GM18858 (cell line): Measurements from ENCODE around the gene TSC22D2.
"Not testable (repeated sequence)": the region's sequence is repeated elsewhere in the genome, so short reads cannot be mapped to it uniquely, and the experiment has no call there.

Experiments
- ATAC-seq: cut with Tn5 transposase; IDR thresholded peaks from one replicate; pipeline ENCODE4 v1.9.1; 2021; ENCODE audit not compliant: unreplicated experiment

The TSC22D2 gene

GRCh38 chr3:150479370-150479769 lies 71.3 kb downstream of the TSC22D2 start:
- no peak for ATAC-seq

GRCh38 chr3:150480877-150481276 lies 72.8 kb downstream of the TSC22D2 start:
- no peak for ATAC-seq

DNA sequence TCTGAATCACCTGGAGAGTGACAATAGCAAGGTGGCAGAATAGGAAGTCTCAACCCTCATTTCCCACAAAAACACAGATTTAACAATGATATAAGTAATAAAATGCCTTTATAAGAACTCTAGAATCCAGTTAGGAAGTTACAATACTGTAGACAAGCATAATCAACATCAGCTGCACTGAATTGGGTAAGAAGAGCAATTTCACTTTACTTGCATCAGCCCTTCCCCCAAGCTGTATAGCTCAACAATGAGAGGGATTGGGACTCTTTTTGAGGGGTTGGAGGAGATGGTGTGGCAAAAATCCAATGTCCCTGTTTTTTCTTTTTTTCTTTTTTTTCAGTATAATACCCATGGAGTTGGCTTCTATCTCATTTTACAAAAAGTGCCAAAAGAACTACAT lies 75.1 kb downstream of the TSC22D2 start:
- ATAC-seq, result no peak

- no peak for ATAC-seq
Measured at GRCh38 chr3:150484410-150484809, 76.3 kb downstream of the TSC22D2 start.

DNA sequence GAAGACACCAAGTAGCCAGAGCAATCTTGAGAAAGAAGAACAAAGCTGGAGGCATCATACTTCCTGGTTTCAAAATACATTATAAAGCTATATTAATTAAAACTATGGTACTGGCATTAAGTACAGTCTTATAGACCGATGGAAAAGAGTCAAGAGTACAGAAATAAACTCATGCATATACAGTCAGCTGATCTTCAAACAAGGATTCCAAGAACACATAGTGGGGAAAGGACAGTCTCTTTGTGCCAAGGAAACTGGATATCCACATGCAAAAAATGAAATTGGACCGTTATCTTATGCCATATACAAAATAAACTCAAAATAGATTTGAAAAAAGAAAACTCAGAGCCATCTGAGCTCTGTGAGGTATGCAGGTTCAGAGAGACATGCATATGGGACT lies 80.8 kb downstream of the TSC22D2 start:
- ATAC-seq, result no peak

DNA sequence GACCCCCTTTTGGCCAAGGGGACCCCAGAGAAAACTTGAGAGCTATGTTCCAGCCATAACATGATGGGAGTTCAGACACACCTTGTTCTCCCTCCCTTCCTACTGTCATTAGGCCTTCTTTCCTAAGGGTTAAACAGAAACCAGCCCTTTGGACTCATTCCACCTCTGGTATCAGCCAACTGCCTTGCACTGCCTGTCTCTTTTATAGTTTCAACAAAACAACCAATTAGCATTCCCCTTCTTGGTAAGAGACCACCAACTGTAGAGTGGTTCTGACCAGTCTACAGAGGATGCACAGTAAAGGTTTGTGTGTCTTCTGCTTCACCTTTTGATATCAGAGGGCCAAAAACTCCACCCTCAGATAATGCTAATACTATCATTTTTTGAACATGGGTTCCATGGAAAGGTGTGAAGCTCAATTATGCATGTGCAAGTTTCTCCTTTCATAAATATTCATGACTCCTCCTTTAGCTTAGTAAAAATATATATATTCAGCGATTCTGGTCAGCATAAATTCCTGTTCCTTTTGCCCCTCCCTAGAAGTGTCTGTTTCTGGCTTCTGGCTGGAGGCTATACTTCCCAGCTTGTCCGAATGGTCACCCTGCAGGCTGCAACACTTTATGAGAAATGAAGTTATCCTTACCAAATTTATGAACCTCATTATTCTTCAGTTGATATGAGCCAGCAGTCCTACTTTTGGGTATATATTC lies 82.3 kb downstream of the TSC22D2 start:
- no peak for ATAC-seq

DNA sequence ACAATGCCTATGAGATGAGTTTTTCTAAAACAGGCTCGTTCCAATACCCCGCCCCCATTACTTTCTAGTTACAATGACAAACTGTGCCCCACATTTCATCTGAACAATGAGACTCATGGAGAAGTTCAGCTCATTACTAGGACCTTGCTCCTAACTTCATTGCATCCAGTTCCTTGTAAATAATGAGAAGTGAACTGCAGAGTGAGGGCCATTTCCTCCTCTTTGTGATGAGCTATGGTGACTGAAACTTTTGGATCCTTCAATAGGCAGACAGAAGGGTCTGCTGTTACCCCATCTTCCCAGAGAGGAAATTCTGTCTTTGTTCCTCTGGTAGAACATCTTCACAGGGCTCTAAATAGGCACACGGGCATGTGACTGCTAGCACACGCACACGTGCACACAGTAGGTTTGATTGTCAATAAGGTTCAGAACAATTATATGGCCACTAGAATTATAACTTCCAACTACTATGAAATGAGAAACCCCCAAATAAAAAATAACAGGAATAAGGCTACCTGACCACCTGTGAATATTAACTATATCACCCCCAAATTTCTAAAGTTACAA lies 86.4 kb downstream of the TSC22D2 start:
- no peak for ATAC-seq

DNA sequence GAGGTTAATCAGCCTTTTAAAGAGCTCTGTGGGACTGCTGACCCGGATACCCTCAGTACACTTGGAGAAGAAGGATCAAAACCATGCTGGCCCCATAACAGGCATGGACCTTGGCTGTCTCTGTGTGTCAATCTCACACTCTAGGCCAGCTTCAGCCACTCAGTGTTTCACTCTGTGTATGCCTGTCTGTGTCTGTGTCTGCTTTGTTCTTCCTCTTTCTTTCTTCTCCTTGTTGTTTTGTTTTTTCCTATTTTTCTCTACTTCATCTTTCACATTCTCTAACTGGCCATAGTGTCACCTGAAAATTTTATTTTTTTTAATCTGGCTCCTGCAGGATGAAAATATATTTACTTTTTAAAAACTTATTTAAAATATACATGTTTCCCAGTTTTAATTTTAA lies 87.1 kb downstream of the TSC22D2 start:
- ATAC-seq, result no peak

- no peak for ATAC-seq
Measured at GRCh38 chr3:150495563-150496168, 87.6 kb downstream of the TSC22D2 start.

- ATAC-seq, result no peak
Measured at GRCh38 chr3:150497956-150498355, 89.9 kb downstream of the TSC22D2 start.

GRCh38 chr3:150500960-150501359 lies 92.9 kb downstream of the TSC22D2 start:
- ATAC-seq, result not testable (repeated sequence)

DNA sequence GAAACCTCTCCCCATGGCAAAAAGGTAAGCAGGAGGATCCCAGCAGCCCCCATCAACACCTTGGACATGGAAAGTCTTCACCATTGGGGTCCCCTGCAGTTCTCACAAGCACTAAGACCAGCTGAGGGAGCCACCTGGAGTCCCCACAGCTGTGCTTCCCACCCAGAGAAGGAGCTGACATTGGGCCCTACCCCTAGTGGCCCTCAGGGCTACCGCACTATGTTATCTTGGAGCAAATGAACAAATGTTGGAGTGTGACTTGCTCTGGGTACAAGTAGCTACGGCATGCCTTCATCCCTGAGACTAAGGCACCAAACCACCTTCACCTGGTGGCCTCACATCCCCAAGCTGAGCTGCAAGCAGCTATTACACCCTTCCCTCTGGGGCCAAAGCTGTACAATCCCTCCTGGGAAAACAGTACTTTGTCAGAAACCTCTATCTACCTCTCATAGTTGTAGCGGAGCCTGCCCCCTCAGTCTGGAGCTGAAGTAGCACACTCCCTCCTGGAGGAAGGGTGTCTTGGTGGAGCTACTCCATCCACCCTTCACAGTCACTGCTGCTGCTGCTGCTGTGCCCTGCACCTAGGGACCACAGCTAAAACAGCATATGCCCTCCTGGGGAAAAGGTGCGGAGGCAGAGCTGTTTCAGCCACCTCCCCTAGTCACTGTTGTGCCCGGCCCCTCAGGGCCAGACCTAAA lies 95.5 kb downstream of the TSC22D2 start:
- no peak for ATAC-seq

DNA sequence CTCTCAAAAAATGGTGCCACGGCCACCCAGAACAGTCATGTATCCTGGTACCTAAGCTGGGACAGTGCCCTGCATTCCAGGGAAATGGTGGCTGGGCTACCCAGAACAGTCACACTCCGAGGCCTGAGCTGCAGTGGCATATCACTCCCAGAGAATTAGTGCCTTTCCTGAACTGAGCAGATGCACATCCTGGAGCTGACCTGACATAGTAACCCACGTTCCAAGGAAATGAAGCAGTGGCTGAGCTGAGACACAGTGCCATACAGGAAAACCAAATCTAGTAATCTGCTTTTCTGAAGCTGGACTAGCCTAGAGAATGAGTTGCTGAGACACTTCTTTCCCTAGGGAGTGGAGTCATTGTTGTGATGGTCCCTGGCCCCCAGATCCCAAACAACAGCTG lies 96.4 kb downstream of the TSC22D2 start:
- no peak for ATAC-seq

- ATAC-seq, result no peak
Measured at GRCh38 chr3:150508401-150508800, 100.3 kb downstream of the TSC22D2 start.

- no peak for ATAC-seq
Measured at GRCh38 chr3:150509780-150510179, 101.7 kb downstream of the TSC22D2 start.

DNA sequence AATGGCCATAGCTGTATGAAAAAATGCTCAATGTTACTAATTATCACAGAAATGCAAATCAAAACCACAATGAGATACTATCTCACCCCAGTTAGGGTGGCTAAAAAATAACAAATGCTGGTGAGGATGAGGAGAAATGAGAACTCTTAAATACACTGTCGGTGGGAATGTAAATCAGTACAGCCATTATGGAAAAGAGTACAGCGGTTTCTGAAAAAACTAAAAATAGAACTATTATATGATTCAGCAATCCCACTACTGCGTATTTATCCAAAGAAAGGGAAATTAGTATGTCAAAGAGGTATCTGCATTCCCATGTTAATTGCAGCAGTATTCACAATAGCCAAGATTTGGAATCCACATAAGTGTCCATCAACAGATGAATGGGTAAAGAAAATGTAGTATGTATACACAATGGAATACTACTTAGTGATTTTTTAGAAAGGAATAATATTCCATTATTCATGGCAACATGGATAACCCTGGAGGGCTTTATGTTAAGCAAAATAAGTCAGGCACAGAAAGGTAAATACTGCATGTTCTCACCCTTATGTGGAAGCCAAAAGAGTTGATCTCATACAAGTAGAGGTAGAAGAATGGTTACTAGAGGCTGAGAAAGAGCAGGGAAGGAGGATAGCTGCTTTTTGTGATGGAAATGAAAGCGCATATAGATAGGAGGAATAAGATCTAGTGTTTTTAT lies 103.2 kb downstream of the TSC22D2 start:
- ATAC-seq, result no peak

- no peak for ATAC-seq
Measured at GRCh38 chr3:150515210-150515609, 107.1 kb downstream of the TSC22D2 start.
